HCT116 (cell line): ENCODE measurements around the gene SUFU. TPM values are rescaled to one million over a fixed set of nuclear protein-coding genes. Genes with fewer than 3 reads are reported as not detected.

Experiments used
- ATAC-seq: fragments of 200-7000 bp; cut with Tn5 transposase; 2 replicates; pipeline ENCODE4 v1.9.1; 2020; ENCODE audit warnings: mild to moderate bottlenecking, moderate library complexity
- BruUV-seq: library from RNA; stranded (reverse); fragments of 400-500 nt; replicated peaks from 2 replicates; lab custom pipeline; 2021; lab: Mats Ljungman, UMichigan
- CTCF ChIA-PET: fragments of 300-600 bp; sonication (Branson Sonifier 250); formaldehyde crosslinking; loops from one replicate; lab custom pipeline; 2021; ENCODE audit warnings: antibody characterized with exemption; lab: Charles Lee
- POLR2A ChIA-PET: fragments of 300-600, 350-600 bp; sonication (Branson Sonifier 250); formaldehyde crosslinking; loops from one replicate; lab custom pipeline; 2021; ENCODE audit warnings: antibody characterized with exemption; lab: Charles Lee
- RAD21 ChIA-PET, 2 experiments: fragments of 300-600 bp; sonication (Branson Sonifier 250); formaldehyde crosslinking; loops; one replicate each; lab custom pipeline; 2023; ENCODE audit warnings: low total read pairs in 2 of 2; ENCODE audit not compliant: uncharacterized antibody in 2 of 2, unreplicated experiment in 2 of 2, low non-redundant PET in 1 of 2; lab: Charles Lee
- DNase-seq: peaks from one replicate; pipeline ENCODE4 v3.0.0-alpha.2; 2010; ENCODE audit warnings: low read depth, low spot score
- H2AFZ ChIP-seq: fragments of 200-600 bp; shearing (Covaris generic), sonication (generic); 2 replicates; pipeline ENCODE4 v1.6.1; 2017; ENCODE audit warnings: low read depth, mixed run types, mixed read lengths, antibody characterized with exemption, low read length; ENCODE audit not compliant: poor library complexity, severe bottlenecking
- H3K27ac ChIP-seq: 2 replicates; pipeline ENCODE4 v1.5.1; 2012; ENCODE audit warnings: low read depth, low read length
- H3K27me3 ChIP-seq: fragments of 200-600 bp; sonication (generic); 2 replicates; pipeline ENCODE4 v1.6.1; 2016; ENCODE audit warnings: mixed run types, low read length, mixed read lengths; ENCODE audit not compliant: insufficient read depth
- H3K36me3 ChIP-seq, 2 experiments: fragments of 200-500 bp in 1 of 2; fragments of 200-600 bp in 1 of 2; sonication (Bioruptor generic) in 1 of 2; sonication (generic) in 1 of 2; 2 replicates each; pipeline versions ENCODE4 v1.5.1 to v1.6.1; 2014 to 2016; ENCODE audit warnings: low read length in 2 of 2, inconsistent platforms in 1 of 2, mixed read lengths in 1 of 2, mixed run types in 1 of 2; ENCODE audit not compliant: insufficient read depth in 2 of 2, control insufficient read depth in 1 of 2
- H3K4me1 ChIP-seq, 2 experiments: fragments of 200-600 bp in 1 of 2; sonication (generic) in 1 of 2; 2 replicates each; pipeline versions ENCODE4 v1.5.1 to v1.6.1; 2012 to 2017; ENCODE audit warnings: low read length in 2 of 2, inconsistent platforms in 1 of 2, mild to moderate bottlenecking in 1 of 2, mixed read lengths in 1 of 2, mixed run types in 1 of 2, moderate library complexity in 1 of 2; ENCODE audit not compliant: insufficient read depth in 2 of 2, control insufficient read depth in 1 of 2
- H3K4me2 ChIP-seq: fragments of 200-600 bp; sonication (generic); 2 replicates; pipeline ENCODE4 v1.6.1; 2017; ENCODE audit warnings: mixed run types, low read length, mixed read lengths
- H3K4me3 ChIP-seq, 2 experiments: fragments of 200-600 bp in 1 of 2; sonication (generic) in 1 of 2; replicated peaks in 1 of 2; 2 replicates each; pipeline ENCODE4 v1.5.1; 2011 to 2016; ENCODE audit warnings: low read length in 2 of 2, control low read depth in 1 of 2, low read depth in 1 of 2, mild to moderate bottlenecking in 1 of 2, mixed read lengths in 1 of 2, mixed run types in 1 of 2
- H3K79me2 ChIP-seq: fragments of 200-600 bp; sonication (generic); 2 replicates; pipeline ENCODE4 v1.6.1; 2017; ENCODE audit warnings: mild to moderate bottlenecking, mixed run types, low read length, moderate library complexity, mixed read lengths; ENCODE audit not compliant: insufficient read depth
- H3K9ac ChIP-seq: fragments of 200-600 bp; sonication (generic); 2 replicates; pipeline ENCODE4 v1.6.1; 2016; ENCODE audit warnings: low read length, mixed read lengths
- H3K9me2 ChIP-seq: fragments of 200-600 bp; sonication (generic), shearing (Covaris generic); 2 replicates; pipeline ENCODE4 v1.6.1; 2017; ENCODE audit warnings: mixed run types, mild to moderate bottlenecking, moderate library complexity; ENCODE audit not compliant: insufficient read depth
- H3K9me3 ChIP-seq, 2 experiments: fragments of 200-500 bp in 1 of 2; fragments of 200-600 bp in 1 of 2; sonication (Bioruptor generic) in 1 of 2; sonication (generic) in 1 of 2; 2 replicates each; pipeline ENCODE4 v1.6.1; 2014 to 2017; ENCODE audit warnings: low read length in 2 of 2, mixed read lengths in 2 of 2, inconsistent platforms in 1 of 2, low read depth in 1 of 2, mild to moderate bottlenecking in 1 of 2, mixed run types in 1 of 2, moderate library complexity in 1 of 2; ENCODE audit not compliant: control insufficient read depth in 1 of 2, insufficient read depth in 1 of 2
- H4K20me1 ChIP-seq: fragments of 200-600 bp; sonication (generic), shearing (Covaris generic); 2 replicates; pipeline ENCODE4 v1.6.1; 2017; ENCODE audit warnings: mixed run types, mild to moderate bottlenecking, moderate library complexity; ENCODE audit not compliant: insufficient read depth
- ATF3 ChIP-seq: IDR thresholded peaks from 2 replicates; pipeline ENCODE4 v1.6.1; 2012
- CBX3 ChIP-seq: IDR thresholded peaks from 2 replicates; pipeline ENCODE4 v1.6.1; 2012; ENCODE audit warnings: low read depth
- EGR1 ChIP-seq: IDR thresholded peaks from 2 replicates; pipeline ENCODE4 v1.6.1; 2012; ENCODE audit warnings: low read depth
- ELF1 ChIP-seq: IDR thresholded peaks from 2 replicates; pipeline ENCODE4 v1.6.1; 2012; ENCODE audit warnings: low read depth, borderline replicate concordance
- FOSL1 ChIP-seq: IDR thresholded peaks from 2 replicates; pipeline ENCODE4 v1.6.1; 2012; ENCODE audit warnings: low read depth
- POLR2A ChIP-seq: IDR thresholded peaks from 2 replicates; pipeline ENCODE4 v1.7.0; 2011; ENCODE audit warnings: borderline replicate concordance; ENCODE audit not compliant: insufficient read depth, insufficient read length; ENCODE audit errors: extremely low read depth
- POLR2AphosphoS5 ChIP-seq: IDR thresholded peaks from 2 replicates; pipeline ENCODE4 v1.6.1; 2011; ENCODE audit warnings: mild to moderate bottlenecking, low read depth, low read length, moderate library complexity
- SP1 ChIP-seq: IDR thresholded peaks from 2 replicates; pipeline ENCODE4 v1.6.1; 2012; ENCODE audit warnings: low read depth
- ZFX ChIP-seq: fragments of 450-650 bp; IDR thresholded peaks from 2 replicates; pipeline ENCODE4 v1.6.1; 2017
- intact Hi-C: fragments of 100-400 bp; cut with micrococcal nuclease; formaldehyde crosslinking; loops from 2 replicates; pipeline ENCODE4 v1.10.0; 2022
- total RNA-seq: library from RNA; stranded (reverse); gene quantifications from one replicate; pipeline ENCODE4 v1.2.1, GENCODE V29; 2021; ENCODE audit not compliant: unreplicated experiment

SUFU gene
- total RNA-seq, 1 experiment from 2014 or later, result 18.8 TPM

- H3K9me3 ChIP-seq, result no peaks in the 10 kb centered on the region
- TF ChIP-seq POLR2AphosphoS5 (no peak), FOSL1 (no peak), SP1 (no peak), POLR2A (no peak), EGR1 (no peak), ELF1 (no peak), ATF3 (no peak), ZFX (no peak), CBX3 (no peak)
- H3K9me2 ChIP-seq, result no peaks in the 10 kb centered on the region
- peak overlapping the region; percentile 18 to 72; a peak in 3 of 4 replicates for H3K4me3 ChIP-seq
- ATAC-seq (peak; percentile 18), DNase-seq (no peak)
- RAD21 ChIA-PET, result no interaction called here
- peaks cover 31 to 38% of the 10 kb centered on the region in 2 experiments for H3K4me1 ChIP-seq
- peak overlapping the region; percentile 67 for H2AFZ ChIP-seq
- H3K36me3 ChIP-seq, result 0 out of 4 replicates have a peak, but pooled peaks cover 0 to 1% of the 10 kb centered on the region in 2 experiments
- no peak overlapping the region; the same call in 1 of the 2 replicates for H3K27ac ChIP-seq
- peak overlapping the region; percentile 93 for H3K4me2 ChIP-seq
- H3K9ac ChIP-seq, result peak overlapping the region; percentile 84
- H3K79me2 ChIP-seq, result peaks cover 37% of the 10 kb centered on the region; the same call in 1 of the 2 replicates
- intact Hi-C loops, result loop anchor here (5.0 kb wide), 2 partner anchors 39 to 229 kb away; partner anchors contain the start of gene FBXL15
- BruUV-seq, result no TSS peak
- POLR2A ChIA-PET, result interaction anchor here (0.9 to 3.4 kb wide), 4 partner anchors 9 to 42 kb away, joined by 3 to 39 read pairs (median 6); partner anchors contain the start of genes ACTR1A, C10orf95 and CUEDC2
- H4K20me1 ChIP-seq, result no peaks in the 10 kb centered on the region
- CTCF ChIA-PET, result interaction anchor here (0.9 to 2.9 kb wide), 7 partner anchors 10 to 291 kb away, joined by 3 to 18 read pairs (median 7); partner anchors contain the start of gene C10orf95
- H3K27me3 ChIP-seq, result no peaks in the 10 kb centered on the region
Observed at GRCh38 chr10:102460836-102461186, 43.0 kb upstream of the SUFU start.
